Osteocyte (in vitro differentiated cells): ENCODE data around the gene ITPKB. TPM values are rescaled to one million over a fixed set of nuclear protein-coding genes. Genes with fewer than 3 reads are reported as not detected.
"Not testable (repeated sequence)": the region's sequence is repeated elsewhere in the genome, so short reads cannot be mapped to it uniquely, and the experiment has no call there.

ENCODE experiments used
- DNase-seq: peaks from one replicate; pipeline ENCODE4 v3.0.0; 2021; ENCODE audit warnings: mixed read lengths; ENCODE audit not compliant: unreplicated experiment; ENCODE audit errors: extremely low spot score
- H3K27ac Mint-ChIP-seq: one replicate; pipeline ENCODE4 v1.8.0; 2021; ENCODE audit warnings: mild to moderate bottlenecking, mixed read lengths; ENCODE audit not compliant: unreplicated experiment
- H3K27me3 Mint-ChIP-seq: one replicate; pipeline ENCODE4 v1.8.0; 2021; ENCODE audit warnings: mixed read lengths; ENCODE audit not compliant: unreplicated experiment
- H3K36me3 Mint-ChIP-seq: one replicate; pipeline ENCODE4 v1.8.0; 2021; ENCODE audit warnings: mixed read lengths; ENCODE audit not compliant: unreplicated experiment
- H3K4me1 Mint-ChIP-seq: one replicate; pipeline ENCODE4 v1.8.0; 2021; ENCODE audit warnings: mixed read lengths; ENCODE audit not compliant: unreplicated experiment
- H3K4me3 Mint-ChIP-seq: one replicate; pipeline ENCODE4 v1.8.0; 2021; ENCODE audit warnings: mild to moderate bottlenecking, moderate library complexity, mixed read lengths; ENCODE audit not compliant: unreplicated experiment
- H3K9me3 Mint-ChIP-seq: one replicate; pipeline ENCODE4 v1.8.0; 2021; ENCODE audit warnings: mixed read lengths; ENCODE audit not compliant: unreplicated experiment
- total RNA-seq: library from RNA; stranded (reverse); gene quantifications from 2 replicates; pipeline ENCODE4 v1.2.1, GENCODE V29; 2021
- TF ChIP-seq, protein P1 (sequence below): fragments of 200-600 bp; sonication (generic); IDR thresholded peaks from 2 replicates; pipeline ENCODE4 v1.5.0; 2021; ENCODE audit warnings: antibody characterized with exemption, mild to moderate bottlenecking, moderate library complexity

Gene ITPKB
- total RNA-seq, 1 donor from 2014 or later = 28.3 TPM

DNA sequence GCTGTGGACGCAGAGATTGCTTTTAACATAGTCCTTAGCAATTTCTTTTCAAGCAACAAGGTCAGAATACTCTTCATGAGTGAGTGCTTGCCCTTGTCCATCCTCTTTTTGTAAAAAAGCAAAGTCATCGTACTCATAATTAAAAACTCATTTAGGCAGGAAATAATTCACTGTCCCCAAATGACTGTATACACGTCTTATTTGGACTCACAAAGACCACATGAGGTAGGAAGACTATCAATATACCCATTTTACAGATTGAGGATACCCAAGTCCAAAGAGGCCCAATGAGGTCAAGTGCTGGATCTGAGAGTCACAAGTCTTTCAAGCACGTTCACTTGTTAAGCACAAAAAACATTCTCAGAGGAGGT, 13.2 kb downstream of the ITPKB start:
- no peaks in the 10 kb centered on the region for H3K9me3 Mint-ChIP-seq
- H3K27me3 Mint-ChIP-seq = no peaks in the 10 kb centered on the region
- TF ChIP-seq, protein P1, sequence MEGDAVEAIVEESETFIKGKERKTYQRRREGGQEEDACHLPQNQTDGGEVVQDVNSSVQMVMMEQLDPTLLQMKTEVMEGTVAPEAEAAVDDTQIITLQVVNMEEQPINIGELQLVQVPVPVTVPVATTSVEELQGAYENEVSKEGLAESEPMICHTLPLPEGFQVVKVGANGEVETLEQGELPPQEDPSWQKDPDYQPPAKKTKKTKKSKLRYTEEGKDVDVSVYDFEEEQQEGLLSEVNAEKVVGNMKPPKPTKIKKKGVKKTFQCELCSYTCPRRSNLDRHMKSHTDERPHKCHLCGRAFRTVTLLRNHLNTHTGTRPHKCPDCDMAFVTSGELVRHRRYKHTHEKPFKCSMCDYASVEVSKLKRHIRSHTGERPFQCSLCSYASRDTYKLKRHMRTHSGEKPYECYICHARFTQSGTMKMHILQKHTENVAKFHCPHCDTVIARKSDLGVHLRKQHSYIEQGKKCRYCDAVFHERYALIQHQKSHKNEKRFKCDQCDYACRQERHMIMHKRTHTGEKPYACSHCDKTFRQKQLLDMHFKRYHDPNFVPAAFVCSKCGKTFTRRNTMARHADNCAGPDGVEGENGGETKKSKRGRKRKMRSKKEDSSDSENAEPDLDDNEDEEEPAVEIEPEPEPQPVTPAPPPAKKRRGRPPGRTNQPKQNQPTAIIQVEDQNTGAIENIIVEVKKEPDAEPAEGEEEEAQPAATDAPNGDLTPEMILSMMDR = no peak
- H3K4me3 Mint-ChIP-seq = no peak overlapping the region
- peaks cover 16% of the 10 kb centered on the region for H3K36me3 Mint-ChIP-seq
- H3K4me1 Mint-ChIP-seq = peaks cover 59% of the 10 kb centered on the region
- no peak for DNase-seq
- H3K27ac Mint-ChIP-seq = no peak overlapping the region

DNA sequence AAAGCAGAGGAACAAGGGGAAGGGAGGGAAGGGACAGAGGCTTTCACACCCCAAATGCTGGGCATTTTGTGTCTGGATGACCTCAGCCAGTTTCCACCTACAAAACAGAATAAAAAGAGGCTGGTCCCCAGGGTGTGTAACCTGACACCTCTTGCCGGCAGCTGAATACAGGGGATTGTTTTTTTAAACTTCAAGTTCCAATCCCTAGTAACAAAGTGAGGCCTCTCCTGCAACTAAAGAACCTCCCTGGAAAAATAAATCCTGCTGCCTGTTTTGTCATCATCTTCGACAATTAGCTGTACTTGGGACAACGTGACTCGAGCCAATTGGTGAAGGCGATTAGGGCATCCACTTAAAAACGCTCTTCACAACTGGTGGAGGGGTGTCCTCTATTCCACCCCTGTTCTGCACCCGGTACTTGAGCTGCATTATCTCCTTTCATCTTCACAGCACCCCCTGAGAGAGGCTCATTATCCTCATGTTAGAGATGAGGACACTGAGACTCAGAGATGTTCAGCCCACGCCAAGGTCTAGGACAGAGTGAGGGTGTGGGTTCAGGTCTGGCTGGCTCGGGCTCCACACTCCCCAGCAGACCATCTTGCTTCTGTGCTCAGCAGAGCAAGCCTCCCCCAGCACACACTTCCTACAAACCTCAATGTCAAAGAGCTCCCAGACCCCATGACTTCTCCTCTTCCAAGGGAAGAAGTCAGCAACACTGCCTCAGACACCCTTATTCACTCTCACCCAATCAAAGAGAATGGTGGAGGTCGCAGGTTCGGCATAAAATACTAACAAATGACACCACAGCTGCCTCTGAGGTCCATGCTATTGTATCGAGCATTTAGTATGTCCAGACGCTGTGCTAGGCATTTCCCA, 15.2 kb downstream of the ITPKB start:
- DNase-seq = no peak
- H3K9me3 Mint-ChIP-seq = no peaks in the 10 kb centered on the region
- TF ChIP-seq, protein P1 = no peak
- peaks cover 65% of the 10 kb centered on the region for H3K4me1 Mint-ChIP-seq
- H3K4me3 Mint-ChIP-seq = peak overlapping the region; percentile 20
- H3K27me3 Mint-ChIP-seq = no peaks in the 10 kb centered on the region
- H3K36me3 Mint-ChIP-seq = peaks cover 8% of the 10 kb centered on the region
- peak overlapping the region; percentile 84 for H3K27ac Mint-ChIP-seq

GRCh38 chr1:226722901-226723656, 16.0 kb downstream of the ITPKB start:
- H3K9me3 Mint-ChIP-seq = no peaks in the 10 kb centered on the region
- H3K27ac Mint-ChIP-seq = peak overlapping the region; percentile 84

DNA sequence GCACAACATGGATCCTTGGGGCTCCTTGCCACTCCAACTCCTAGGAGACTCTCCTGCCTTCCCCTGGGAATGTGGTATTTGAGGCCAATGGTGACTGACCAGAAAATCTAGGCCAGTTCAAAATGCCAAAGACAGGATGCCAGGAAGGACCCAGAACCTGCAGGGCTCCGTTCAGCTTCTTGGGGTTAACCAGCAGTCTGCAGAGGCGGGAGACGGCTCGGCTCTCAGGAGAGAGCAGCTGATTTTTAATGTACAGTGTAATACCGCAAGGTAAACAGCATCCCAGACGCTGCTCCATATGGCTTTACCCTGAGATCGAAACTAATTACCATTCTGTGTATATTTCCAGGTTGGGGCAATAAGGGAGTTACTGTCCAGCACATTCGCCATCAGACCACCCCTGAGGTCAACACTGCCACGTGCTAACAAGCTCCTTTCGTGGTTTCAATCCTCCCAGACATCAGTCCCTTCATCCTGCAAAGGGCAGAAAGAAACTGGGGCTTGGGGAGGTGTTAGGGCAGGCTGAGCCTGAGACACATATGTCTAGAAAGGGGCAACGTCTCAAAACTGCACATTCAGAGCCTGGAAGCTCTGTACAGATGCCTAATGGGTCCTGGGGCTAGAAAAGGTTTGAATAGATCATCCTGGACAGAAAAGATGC, 16.7 kb downstream of the ITPKB start:
- H3K27me3 Mint-ChIP-seq = no peaks in the 10 kb centered on the region
- TF ChIP-seq, protein P1 = no peak
- H3K36me3 Mint-ChIP-seq = peaks cover 4% of the 10 kb centered on the region
- H3K4me3 Mint-ChIP-seq = no peak overlapping the region
- H3K4me1 Mint-ChIP-seq = peaks cover 52% of the 10 kb centered on the region
- DNase-seq = no peak
- no peaks in the 10 kb centered on the region for H3K9me3 Mint-ChIP-seq
- H3K27ac Mint-ChIP-seq = no peak overlapping the region

More at GRCh38 chr1:226722901-226723656, 16.0 kb downstream of the ITPKB start:
- Mint-ChIP-seq H3K36me3 (peaks cover 4% of the 10 kb centered on the region), H3K4me1 (peaks cover 59% of the 10 kb centered on the region), H3K4me3 (no peak overlapping the region), H3K27me3 (no peaks in the 10 kb centered on the region)
- no peak for DNase-seq
- TF ChIP-seq, protein P1 = no peak

- H3K27me3 Mint-ChIP-seq, H3K36me3 Mint-ChIP-seq, DNase-seq, H3K27ac Mint-ChIP-seq, H3K9me3 Mint-ChIP-seq, H3K4me3 Mint-ChIP-seq: not testable (repeated sequence)
- H3K4me1 Mint-ChIP-seq = peaks cover 41% of the 10 kb centered on the region
Observed at GRCh38 chr1:226720574-226720973, 18.5 kb downstream of the ITPKB start.
